ENCODE measurements around the gene DQX1. TPM values are rescaled to one million over a fixed set of nuclear protein-coding genes. Genes with fewer than 3 reads are reported as not detected.

DQX1 gene
- total RNA-seq, 4 donors from 2014 or later = 2.7 to 12.8 (median 6.4) TPM

GRCh38 chr2:74524955-74525716, 895 bp downstream of the DQX1 start:
- Histone ChIP-seq H3K4me3 (no peak overlapping the region), H3K27me3 (peaks cover 9% of the 10 kb centered on the region), H3K36me3 (peaks cover 29% of the 10 kb centered on the region), H3K9me3 (no peaks in the 10 kb centered on the region), H3K4me1 (peaks cover 21% of the 10 kb centered on the region), H3K27ac (no peak overlapping the region)
- 96% methylated on average over 10 of the region's 10 CpGs for WGBS
- TF ChIP-seq CTCF (IDR thresholded peaks at IDR 0.05) (no peak), POLR2A (IDR thresholded peaks at IDR 0.05) (no peak), EP300 (IDR thresholded peaks at IDR 0.05) (no peak), POLR2AphosphoS5 (IDR thresholded peaks at IDR 0.05) (no peak)
- no peak for DNase-seq (ENCODE audit: low spot score in 2 of 2)

GRCh38 chr2:74524005-74524404, 2.0 kb downstream of the DQX1 start:
- peaks cover 19% of the 10 kb centered on the region for H3K4me1 ChIP-seq
- H3K27me3 ChIP-seq = peaks cover 20% of the 10 kb centered on the region
- no peak overlapping the region for H3K4me3 ChIP-seq
- no peak for DNase-seq (ENCODE audit: low spot score in 2 of 2)
- no peak for TF ChIP-seq EP300 (IDR thresholded peaks at IDR 0.05)
- TF ChIP-seq CTCF (IDR thresholded peaks at IDR 0.05) = no peak
- no peak for TF ChIP-seq POLR2AphosphoS5 (IDR thresholded peaks at IDR 0.05)
- TF ChIP-seq POLR2A (IDR thresholded peaks at IDR 0.05) = no peak
- H3K36me3 ChIP-seq = peaks cover 29% of the 10 kb centered on the region
- H3K27ac ChIP-seq = no peak overlapping the region
- no peaks in the 10 kb centered on the region for H3K9me3 ChIP-seq
- 85% methylated on average over 8 of the region's 9 CpGs for WGBS

GRCh38 chr2:74522516-74522915, 3.5 kb downstream of the DQX1 start:
- no peaks in the 10 kb centered on the region for H3K9me3 ChIP-seq
- WGBS = 88% methylated on average over 3 of the region's 3 CpGs
- TF ChIP-seq POLR2AphosphoS5 (IDR thresholded peaks at IDR 0.05) (no peak), POLR2A (IDR thresholded peaks at IDR 0.05) (no peak), CTCF (IDR thresholded peaks at IDR 0.05) (no peak), EP300 (IDR thresholded peaks at IDR 0.05) (no peak)
- peaks cover 35% of the 10 kb centered on the region for H3K27me3 ChIP-seq
- no peak overlapping the region for H3K4me3 ChIP-seq
- no peak overlapping the region for H3K27ac ChIP-seq
- H3K36me3 ChIP-seq = peaks cover 21% of the 10 kb centered on the region
- peaks cover 5% of the 10 kb centered on the region for H3K4me1 ChIP-seq
- DNase-seq (ENCODE audit: low spot score in 2 of 2) = no peak

GRCh38 chr2:74516650-74517049, 9.4 kb downstream of the DQX1 start:
- H3K9me3 ChIP-seq = no peaks in the 10 kb centered on the region
- no peak overlapping the region for H3K27ac ChIP-seq
- no peaks in the 10 kb centered on the region for H3K36me3 ChIP-seq
- peaks cover 37% of the 10 kb centered on the region for H3K4me1 ChIP-seq
- DNase-seq (ENCODE audit: low spot score in 2 of 2) = no peak
- peaks cover 94% of the 10 kb centered on the region for H3K27me3 ChIP-seq
- WGBS = 68% methylated on average over 13 of the region's 13 CpGs
- no peak for TF ChIP-seq EP300 (IDR thresholded peaks at IDR 0.05)
- TF ChIP-seq POLR2AphosphoS5 (IDR thresholded peaks at IDR 0.05) = no peak
- no peak for TF ChIP-seq CTCF (IDR thresholded peaks at IDR 0.05)
- TF ChIP-seq POLR2A (IDR thresholded peaks at IDR 0.05) = no peak
- peak overlapping the region; percentile 45 for H3K4me3 ChIP-seq

- TF ChIP-seq POLR2A (IDR thresholded peaks at IDR 0.05) = no peak
- TF ChIP-seq EP300 (IDR thresholded peaks at IDR 0.05) = no peak
- no peak for TF ChIP-seq POLR2AphosphoS5 (IDR thresholded peaks at IDR 0.05)
- TF ChIP-seq CTCF (IDR thresholded peaks at IDR 0.05) = no peak
- peaks cover 37% of the 10 kb centered on the region for H3K4me1 ChIP-seq
- 9% methylated on average over 61 of the region's 72 CpGs for WGBS
- DNase-seq (ENCODE audit: low spot score in 2 of 2) = peak in 1 of 2 donors; percentile 75
- H3K27me3 ChIP-seq = peaks cover 99% of the 10 kb centered on the region
- no peaks in the 10 kb centered on the region for H3K9me3 ChIP-seq
- H3K4me3 ChIP-seq = peak overlapping the region; percentile 45
- no peaks in the 10 kb centered on the region for H3K36me3 ChIP-seq
- no peak overlapping the region for H3K27ac ChIP-seq
Measured at GRCh38 chr2:74515981-74516633, 9.9 kb downstream of the DQX1 start.

Measured in suprapubic skin (tissue), 4 donors.